PFSK-1 (cell line): ENCODE results near the gene EOMES.

Experiments used
- FOXP2 ChIP-seq: optimal IDR thresholded peaks from 2 replicates; pipeline ENCODE3; 2011; ENCODE audit warnings: borderline replicate concordance, control low read depth, inconsistent platforms; ENCODE audit not compliant: insufficient read depth; ENCODE audit errors: extremely low read length, extremely low read depth
- POLR2AphosphoS5 ChIP-seq: IDR thresholded peaks from 2 replicates; pipeline ENCODE4 v1.6.1; 2012; ENCODE audit warnings: low read depth, mild to moderate bottlenecking, control low read depth, low read length, moderate library complexity
- REST ChIP-seq, 2 experiments: IDR thresholded peaks; 2 replicates each; pipeline versions ENCODE4 v1.6.1 to v1.8.0; 2011 to 2012; ENCODE audit warnings: low read depth in 2 of 2, low read length in 2 of 2, control low read depth in 1 of 2, inconsistent platforms in 1 of 2, mild to moderate bottlenecking in 1 of 2, moderate library complexity in 1 of 2; ENCODE audit not compliant: insufficient read depth in 1 of 2
- SIN3A ChIP-seq: IDR thresholded peaks from 2 replicates; pipeline ENCODE4 v1.6.1; 2012; ENCODE audit warnings: mild to moderate bottlenecking, low read length, moderate library complexity, borderline replicate concordance; ENCODE audit not compliant: insufficient read depth
- TAF1 ChIP-seq: IDR thresholded peaks from 2 replicates; pipeline ENCODE4 v1.6.1; 2012; ENCODE audit warnings: low read length, control low read depth, borderline replicate concordance; ENCODE audit not compliant: insufficient read depth

The EOMES gene

GRCh38 chr3:27679691-27680090, 42.4 kb downstream of the EOMES start:
- TF ChIP-seq POLR2AphosphoS5 = no peak
- TF ChIP-seq FOXP2 = no peak
- no peak for TF ChIP-seq SIN3A
- no peak for TF ChIP-seq REST (IDR thresholded peaks at IDR 0.05; ENCODE audit: insufficient read depth in 1 of 2, low read depth in 2 of 2, low read length in 2 of 2)

DNA sequence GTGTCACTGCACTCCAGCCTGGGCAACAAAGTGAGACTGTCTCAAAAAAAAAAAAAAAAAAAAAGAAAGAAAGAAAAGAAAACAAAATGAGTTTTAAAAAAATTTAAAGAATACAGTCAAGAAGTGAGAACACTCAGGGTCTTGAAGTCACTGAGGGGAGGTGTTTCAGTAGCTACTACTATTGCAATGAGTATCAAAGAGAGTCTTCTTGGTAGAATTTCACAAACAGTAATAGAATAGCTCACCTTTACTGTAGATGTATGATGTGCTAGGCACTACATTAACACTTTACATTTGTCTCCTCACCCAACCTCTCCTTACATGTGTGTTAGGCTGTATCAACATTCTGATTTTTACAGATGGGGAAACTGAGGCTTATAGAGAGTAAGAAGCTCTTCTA, 43.9 kb downstream of the EOMES start:
- TF ChIP-seq REST (IDR thresholded peaks at IDR 0.05; ENCODE audit: insufficient read depth in 1 of 2, low read depth in 2 of 2, low read length in 2 of 2) (no peak), FOXP2 (no peak), POLR2AphosphoS5 (no peak), TAF1 (no peak), SIN3A (no peak)

GRCh38 chr3:27677565-27677964, 44.6 kb downstream of the EOMES start:
- TF ChIP-seq POLR2AphosphoS5 (no peak), TAF1 (no peak), REST (IDR thresholded peaks at IDR 0.05; ENCODE audit: insufficient read depth in 1 of 2, low read depth in 2 of 2, low read length in 2 of 2) (no peak), FOXP2 (no peak), SIN3A (no peak)

DNA sequence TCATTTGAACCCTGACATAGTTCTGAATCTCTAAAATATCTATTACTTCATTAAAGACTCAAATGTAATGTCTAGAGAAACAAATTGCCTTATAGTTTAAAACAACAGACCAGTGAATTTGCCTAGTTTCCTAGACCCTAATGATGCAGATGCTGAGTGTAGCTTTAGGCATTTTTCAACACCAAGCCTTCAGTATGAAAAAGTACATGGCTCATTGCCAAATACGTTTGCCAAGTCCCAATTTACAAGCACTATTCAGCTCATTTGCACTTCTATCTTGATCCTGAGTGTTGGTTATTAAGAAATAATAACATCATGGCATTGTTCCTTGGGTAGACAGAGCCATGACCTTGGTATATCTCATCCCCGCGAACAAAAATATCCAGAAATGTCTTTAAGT, 46.8 kb downstream of the EOMES start:
- TF ChIP-seq SIN3A = no peak
- TF ChIP-seq REST (IDR thresholded peaks at IDR 0.05; ENCODE audit: insufficient read depth in 1 of 2, low read depth in 2 of 2, low read length in 2 of 2) = no peak
- no peak for TF ChIP-seq POLR2AphosphoS5
- TF ChIP-seq FOXP2 = no peak
- TF ChIP-seq TAF1 = no peak

- no peak for TF ChIP-seq TAF1
- no peak for TF ChIP-seq SIN3A
- TF ChIP-seq REST (IDR thresholded peaks at IDR 0.05; ENCODE audit: insufficient read depth in 1 of 2, low read depth in 2 of 2, low read length in 2 of 2) = no peak
- no peak for TF ChIP-seq FOXP2
- TF ChIP-seq POLR2AphosphoS5 = no peak
Observed at GRCh38 chr3:27673701-27674100, 48.4 kb downstream of the EOMES start.
